PC-9 (cell line): ENCODE results near the gene LPIN3.

ENCODE experiments used
- CTCF ChIP-seq: fragments of 200-600 bp; sonication (generic); conservative IDR thresholded peaks from 2 replicates; pipeline ENCODE4 v1.6.1; 2017; ENCODE audit warnings: mixed run types, antibody characterized with exemption, mild to moderate bottlenecking, moderate library complexity
- EZH2 ChIP-seq: fragments of 200-600 bp; sonication (generic); IDR thresholded peaks from 2 replicates; pipeline ENCODE4 v1.8.0; 2017; ENCODE audit warnings: antibody characterized with exemption, low read depth

- TF ChIP-seq EZH2 (no peak), CTCF (no peak)
Observed at GRCh38 chr20:41394931-41395666, 54.5 kb downstream of the LPIN3 start.
